ENCODE measurements around the gene F9. TPM values are rescaled to one million over a fixed set of nuclear protein-coding genes. Genes with fewer than 3 reads are reported as not detected.

F9 gene
- total RNA-seq (2021) (0.09 to 0.18 TPM (median 0.17 TPM) in 3 replicates), Bru-seq, nascent RNA (not detected)
- long read RNA-seq, experiment 1, result 0 reads
- long read RNA-seq, experiment 2, result 0 reads
- long read RNA-seq, experiment 3, result 0 reads

DNA sequence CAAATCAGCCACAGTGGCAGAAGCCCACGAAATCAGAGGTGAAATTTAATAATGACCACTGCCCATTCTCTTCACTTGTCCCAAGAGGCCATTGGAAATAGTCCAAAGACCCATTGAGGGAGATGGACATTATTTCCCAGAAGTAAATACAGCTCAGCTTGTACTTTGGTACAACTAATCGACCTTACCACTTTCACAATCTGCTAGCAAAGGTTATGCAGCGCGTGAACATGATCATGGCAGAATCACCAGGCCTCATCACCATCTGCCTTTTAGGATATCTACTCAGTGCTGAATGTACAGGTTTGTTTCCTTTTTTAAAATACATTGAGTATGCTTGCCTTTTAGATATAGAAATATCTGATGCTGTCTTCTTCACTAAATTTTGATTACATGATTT lies at the start of gene F9:
F9 (plus strand) TSS at position 190 of the 400 bp plus-strand sequence; CDS start at position 216, 26 bp downstream.
- H3K27ac Mint-ChIP-seq, result no peak within 1 kb of the TSS

DNA sequence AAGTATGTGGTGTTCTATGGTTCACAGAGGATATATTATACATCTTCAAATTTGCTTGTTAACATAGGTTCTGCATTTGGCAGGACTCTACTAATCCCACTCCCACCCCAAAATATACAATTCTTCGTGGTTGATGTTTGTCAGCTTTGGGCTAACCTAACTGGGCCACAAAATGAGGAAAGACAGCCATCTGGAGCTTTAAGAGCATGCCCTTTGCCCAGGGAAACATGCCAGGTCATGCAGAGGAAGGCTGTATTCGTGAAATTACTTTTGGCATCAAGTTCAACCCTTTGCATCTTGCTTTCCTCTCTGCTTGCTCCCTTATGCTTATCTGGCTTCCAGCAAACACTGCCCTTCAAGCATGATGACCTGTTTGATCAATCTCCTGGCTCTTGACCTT lies 46.8 kb upstream of the F9 start:
- CTCF ChIA-PET, result no interaction called here
- no peak overlapping the region for H3K27ac Mint-ChIP-seq

More for the DNA sequence above, at the start of gene F9:
- ChIA-PET POLR2A (no interaction called here), CTCF (no interaction called here)
- no peaks in the 10 kb centered on the region for H3K9me3 Mint-ChIP-seq
- ATAC-seq (no peak), DNase-seq (ENCODE audit: low spot score) (no peak)
- H3K4me1 Mint-ChIP-seq, result no peaks in the 10 kb centered on the region
- TF ChIP-seq CREM (CRISPR knock-in tag; IDR thresholded peaks at IDR 0.05) (no peak), GABPB1 (CRISPR knock-in tag; IDR thresholded peaks at IDR 0.05) (no peak)
- TF ChIP-seq, protein P1, sequence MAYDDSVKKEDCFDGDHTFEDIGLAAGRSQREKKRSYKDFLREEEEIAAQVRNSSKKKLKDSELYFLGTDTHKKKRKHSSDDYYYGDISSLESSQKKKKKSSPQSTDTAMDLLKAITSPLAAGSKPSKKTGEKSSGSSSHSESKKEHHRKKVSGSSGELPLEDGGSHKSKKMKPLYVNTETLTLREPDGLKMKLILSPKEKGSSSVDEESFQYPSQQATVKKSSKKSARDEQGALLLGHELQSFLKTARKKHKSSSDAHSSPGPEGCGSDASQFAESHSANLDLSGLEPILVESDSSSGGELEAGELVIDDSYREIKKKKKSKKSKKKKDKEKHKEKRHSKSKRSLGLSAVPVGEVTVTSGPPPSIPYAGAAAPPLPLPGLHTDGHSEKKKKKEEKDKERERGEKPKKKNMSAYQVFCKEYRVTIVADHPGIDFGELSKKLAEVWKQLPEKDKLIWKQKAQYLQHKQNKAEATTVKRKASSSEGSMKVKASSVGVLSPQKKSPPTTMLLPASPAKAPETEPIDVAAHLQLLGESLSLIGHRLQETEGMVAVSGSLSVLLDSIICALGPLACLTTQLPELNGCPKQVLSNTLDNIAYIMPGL (CRISPR knock-in tag; IDR thresholded peaks at IDR 0.05), result no peak
- H3K4me3 Mint-ChIP-seq, result no peak within 1 kb of the TSS
- H3K27me3 Mint-ChIP-seq (ENCODE audit: low read depth), result no peaks in the 10 kb centered on the region
- H3K36me3 Mint-ChIP-seq, result no peaks in the 10 kb centered on the region

DNA sequence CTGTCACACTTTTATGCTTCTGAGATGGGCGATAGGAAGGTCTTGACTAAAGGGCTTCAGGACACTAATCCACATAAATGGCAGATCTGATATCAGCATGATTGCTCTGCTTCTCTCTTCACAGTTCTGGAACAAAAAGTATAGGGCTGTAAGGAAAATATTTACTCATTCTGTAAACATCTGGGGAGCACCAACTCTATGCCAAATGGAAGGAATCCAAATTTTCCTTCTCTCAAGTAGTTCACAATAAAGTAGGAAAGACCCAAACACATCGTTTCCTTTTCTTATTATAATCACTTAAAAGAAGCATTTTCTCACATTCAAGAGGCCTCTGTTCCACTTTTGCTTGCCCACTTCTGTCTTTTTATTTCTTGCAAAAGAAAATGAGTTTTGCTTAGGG lies 45.9 kb upstream of the F9 start:
- POLR2A ChIA-PET, result no interaction called here
- H3K27ac Mint-ChIP-seq, result no peak overlapping the region
- H3K36me3 Mint-ChIP-seq, result no peaks in the 10 kb centered on the region
- H3K4me1 Mint-ChIP-seq, result peaks cover 11% of the 10 kb centered on the region
- H3K4me3 Mint-ChIP-seq, result no peak overlapping the region
- TF ChIP-seq ATF1 (CRISPR knock-in tag; IDR thresholded peaks at IDR 0.05), result no peak
- no peak for TF ChIP-seq ETV6 (CRISPR knock-in tag; IDR thresholded peaks at IDR 0.05)
- TF ChIP-seq ZBTB21 (CRISPR knock-in tag; IDR thresholded peaks at IDR 0.05; ENCODE audit: borderline replicate concordance), result no peak
- TF ChIP-seq, protein P2, sequence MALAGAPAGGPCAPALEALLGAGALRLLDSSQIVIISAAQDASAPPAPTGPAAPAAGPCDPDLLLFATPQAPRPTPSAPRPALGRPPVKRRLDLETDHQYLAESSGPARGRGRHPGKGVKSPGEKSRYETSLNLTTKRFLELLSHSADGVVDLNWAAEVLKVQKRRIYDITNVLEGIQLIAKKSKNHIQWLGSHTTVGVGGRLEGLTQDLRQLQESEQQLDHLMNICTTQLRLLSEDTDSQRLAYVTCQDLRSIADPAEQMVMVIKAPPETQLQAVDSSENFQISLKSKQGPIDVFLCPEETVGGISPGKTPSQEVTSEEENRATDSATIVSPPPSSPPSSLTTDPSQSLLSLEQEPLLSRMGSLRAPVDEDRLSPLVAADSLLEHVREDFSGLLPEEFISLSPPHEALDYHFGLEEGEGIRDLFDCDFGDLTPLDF (CRISPR knock-in tag; IDR thresholded peaks at IDR 0.05), result no peak
- no peak for TF ChIP-seq TEAD1 (CRISPR knock-in tag; IDR thresholded peaks at IDR 0.05)
- TF ChIP-seq ZNF396 (CRISPR knock-in tag; IDR thresholded peaks at IDR 0.05; ENCODE audit: borderline replicate concordance), result no peak
- TF ChIP-seq, protein P3, sequence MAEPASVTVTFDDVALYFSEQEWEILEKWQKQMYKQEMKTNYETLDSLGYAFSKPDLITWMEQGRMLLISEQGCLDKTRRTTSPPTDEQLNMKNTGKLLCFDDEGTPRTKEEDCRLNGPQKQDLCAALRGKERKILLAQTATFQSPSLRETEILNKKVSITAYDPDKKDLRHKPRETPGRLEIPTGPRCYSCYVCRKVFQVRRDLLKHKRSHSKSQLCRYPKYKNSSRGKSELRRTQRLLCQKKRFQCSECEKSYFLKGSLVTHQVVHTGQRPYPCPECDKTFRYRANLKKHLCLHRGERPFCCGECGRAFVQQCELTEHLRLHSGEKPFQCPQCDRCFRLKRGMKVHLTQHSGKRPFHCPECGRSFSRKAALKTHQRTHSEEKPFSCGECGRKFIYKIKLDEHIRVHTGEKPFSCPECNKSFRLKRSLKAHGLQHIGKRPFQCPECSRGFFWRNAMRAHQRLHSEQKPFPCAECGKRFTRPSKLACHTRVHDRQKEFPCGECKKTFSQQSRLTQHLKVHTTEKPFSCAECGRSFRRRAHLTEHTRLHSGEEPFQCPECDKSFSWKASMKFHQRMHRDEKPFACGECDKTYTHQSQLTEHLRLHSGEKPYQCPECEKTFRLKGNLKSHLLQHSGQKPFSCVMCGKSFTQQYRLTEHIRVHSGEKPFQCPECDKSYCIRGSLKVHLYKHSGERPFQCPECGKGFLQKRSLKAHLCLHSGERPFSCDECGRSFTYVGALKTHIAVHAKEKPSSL (CRISPR knock-in tag; conservative IDR thresholded peaks at IDR 0.05), result no peak
- CTCF ChIA-PET, result no interaction called here
- DNase-seq (ENCODE audit: low spot score), result no peak
- no peaks in the 10 kb centered on the region for H3K27me3 Mint-ChIP-seq (ENCODE audit: low read depth)
- ATAC-seq, result no peak
- H3K9me3 Mint-ChIP-seq, result peaks cover 5% of the 10 kb centered on the region; the same call in 1 of the 2 replicates

More for the DNA sequence above, 46.8 kb upstream of the F9 start:
- ATAC-seq, result no peak
- TF ChIP-seq ZNF317 (CRISPR knock-in tag; IDR thresholded peaks at IDR 0.05; ENCODE audit: borderline replicate concordance, low read depth), result no peak
- TF ChIP-seq, protein P4, sequence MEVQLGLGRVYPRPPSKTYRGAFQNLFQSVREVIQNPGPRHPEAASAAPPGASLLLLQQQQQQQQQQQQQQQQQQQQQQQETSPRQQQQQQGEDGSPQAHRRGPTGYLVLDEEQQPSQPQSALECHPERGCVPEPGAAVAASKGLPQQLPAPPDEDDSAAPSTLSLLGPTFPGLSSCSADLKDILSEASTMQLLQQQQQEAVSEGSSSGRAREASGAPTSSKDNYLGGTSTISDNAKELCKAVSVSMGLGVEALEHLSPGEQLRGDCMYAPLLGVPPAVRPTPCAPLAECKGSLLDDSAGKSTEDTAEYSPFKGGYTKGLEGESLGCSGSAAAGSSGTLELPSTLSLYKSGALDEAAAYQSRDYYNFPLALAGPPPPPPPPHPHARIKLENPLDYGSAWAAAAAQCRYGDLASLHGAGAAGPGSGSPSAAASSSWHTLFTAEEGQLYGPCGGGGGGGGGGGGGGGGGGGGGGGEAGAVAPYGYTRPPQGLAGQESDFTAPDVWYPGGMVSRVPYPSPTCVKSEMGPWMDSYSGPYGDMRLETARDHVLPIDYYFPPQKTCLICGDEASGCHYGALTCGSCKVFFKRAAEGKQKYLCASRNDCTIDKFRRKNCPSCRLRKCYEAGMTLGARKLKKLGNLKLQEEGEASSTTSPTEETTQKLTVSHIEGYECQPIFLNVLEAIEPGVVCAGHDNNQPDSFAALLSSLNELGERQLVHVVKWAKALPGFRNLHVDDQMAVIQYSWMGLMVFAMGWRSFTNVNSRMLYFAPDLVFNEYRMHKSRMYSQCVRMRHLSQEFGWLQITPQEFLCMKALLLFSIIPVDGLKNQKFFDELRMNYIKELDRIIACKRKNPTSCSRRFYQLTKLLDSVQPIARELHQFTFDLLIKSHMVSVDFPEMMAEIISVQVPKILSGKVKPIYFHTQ (CRISPR knock-in tag; IDR thresholded peaks at IDR 0.05), result no peak
- TF ChIP-seq TCF7 (CRISPR knock-in tag; IDR thresholded peaks at IDR 0.05; ENCODE audit: low read depth), result no peak
- TF ChIP-seq, protein P5, sequence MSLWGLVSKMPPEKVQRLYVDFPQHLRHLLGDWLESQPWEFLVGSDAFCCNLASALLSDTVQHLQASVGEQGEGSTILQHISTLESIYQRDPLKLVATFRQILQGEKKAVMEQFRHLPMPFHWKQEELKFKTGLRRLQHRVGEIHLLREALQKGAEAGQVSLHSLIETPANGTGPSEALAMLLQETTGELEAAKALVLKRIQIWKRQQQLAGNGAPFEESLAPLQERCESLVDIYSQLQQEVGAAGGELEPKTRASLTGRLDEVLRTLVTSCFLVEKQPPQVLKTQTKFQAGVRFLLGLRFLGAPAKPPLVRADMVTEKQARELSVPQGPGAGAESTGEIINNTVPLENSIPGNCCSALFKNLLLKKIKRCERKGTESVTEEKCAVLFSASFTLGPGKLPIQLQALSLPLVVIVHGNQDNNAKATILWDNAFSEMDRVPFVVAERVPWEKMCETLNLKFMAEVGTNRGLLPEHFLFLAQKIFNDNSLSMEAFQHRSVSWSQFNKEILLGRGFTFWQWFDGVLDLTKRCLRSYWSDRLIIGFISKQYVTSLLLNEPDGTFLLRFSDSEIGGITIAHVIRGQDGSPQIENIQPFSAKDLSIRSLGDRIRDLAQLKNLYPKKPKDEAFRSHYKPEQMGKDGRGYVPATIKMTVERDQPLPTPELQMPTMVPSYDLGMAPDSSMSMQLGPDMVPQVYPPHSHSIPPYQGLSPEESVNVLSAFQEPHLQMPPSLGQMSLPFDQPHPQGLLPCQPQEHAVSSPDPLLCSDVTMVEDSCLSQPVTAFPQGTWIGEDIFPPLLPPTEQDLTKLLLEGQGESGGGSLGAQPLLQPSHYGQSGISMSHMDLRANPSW (CRISPR knock-in tag; conservative IDR thresholded peaks at IDR 0.05; ENCODE audit: low read depth), result no peak
- no peak for TF ChIP-seq ATF1 (CRISPR knock-in tag; IDR thresholded peaks at IDR 0.05)
- H3K4me1 Mint-ChIP-seq, result peaks cover 11% of the 10 kb centered on the region
- no peak for DNase-seq (ENCODE audit: low spot score)
- H3K9me3 Mint-ChIP-seq, result peaks cover 3% of the 10 kb centered on the region; the same call in 1 of the 2 replicates
- H3K4me3 Mint-ChIP-seq, result no peak overlapping the region
- POLR2A ChIA-PET, result no interaction called here
- H3K36me3 Mint-ChIP-seq, result no peaks in the 10 kb centered on the region
- H3K27me3 Mint-ChIP-seq (ENCODE audit: low read depth), result no peaks in the 10 kb centered on the region

Measured in WTC11 (cell line).